Activated gamma-delta T cell (primary cell): ENCODE results near the gene CXorf49B.
"Not testable (repeated sequence)": the region's sequence is repeated elsewhere in the genome, so short reads cannot be mapped to it uniquely, and the experiment has no call there.

Experiments
- DNase-seq: peaks from one replicate; lab custom pipeline; 2025; lab: John Stamatoyannopoulos, UW
- total RNA-seq, 2 donors: gene quantifications; one replicate each; lab custom pipeline; 2026; lab: John Stamatoyannopoulos, UW

Gene CXorf49B
- 0 reads per million in 2 donors for total RNA-seq

DNA sequence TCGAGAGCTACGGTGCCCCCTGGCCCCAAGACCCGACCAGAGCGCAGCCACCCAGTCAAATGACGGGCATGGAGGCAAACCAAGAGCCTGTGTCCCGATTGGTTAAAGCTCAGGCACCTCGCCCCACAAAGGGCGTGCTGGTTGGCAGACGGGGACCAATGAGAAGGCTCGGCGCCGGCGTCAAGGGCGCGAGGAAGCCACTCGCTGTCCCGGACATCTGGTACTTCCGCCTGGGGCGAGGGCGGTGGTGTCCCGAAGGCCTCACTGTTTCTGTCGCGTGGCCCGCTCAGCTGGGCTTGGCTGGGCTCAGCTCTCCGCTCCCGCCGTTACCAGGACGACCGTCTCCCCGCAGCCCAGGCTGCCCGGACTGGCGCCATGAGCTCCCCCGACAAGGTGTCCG is at the start of gene CXorf49B:
TSS of gene CXorf49B (plus strand) at position 301 of the 400 bp plus-strand sequence. CDS start at position 376, 75 bp downstream.
- not testable (repeated sequence) for DNase-seq

DNA sequence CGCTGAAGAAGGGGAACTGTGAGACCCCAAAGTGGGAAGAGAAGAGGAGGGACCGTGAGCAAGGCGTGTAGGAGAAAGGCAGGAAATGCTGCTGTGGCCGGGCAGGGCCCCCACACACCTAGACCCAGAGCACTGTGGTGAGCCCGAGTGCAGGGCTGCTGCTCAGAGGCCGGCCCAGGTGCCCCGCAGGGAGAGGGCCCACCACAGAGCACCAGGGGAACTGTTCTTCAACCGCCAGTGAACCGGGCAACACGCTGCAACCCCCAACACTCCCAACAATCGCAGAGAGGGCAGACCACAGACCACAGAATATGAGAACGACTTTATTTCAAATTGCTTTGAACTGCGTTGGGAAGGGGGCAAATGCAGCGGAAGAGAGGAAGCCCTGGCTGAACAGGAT is 49.1 kb upstream of the CXorf49B start:
- not testable (repeated sequence) for DNase-seq

DNA sequence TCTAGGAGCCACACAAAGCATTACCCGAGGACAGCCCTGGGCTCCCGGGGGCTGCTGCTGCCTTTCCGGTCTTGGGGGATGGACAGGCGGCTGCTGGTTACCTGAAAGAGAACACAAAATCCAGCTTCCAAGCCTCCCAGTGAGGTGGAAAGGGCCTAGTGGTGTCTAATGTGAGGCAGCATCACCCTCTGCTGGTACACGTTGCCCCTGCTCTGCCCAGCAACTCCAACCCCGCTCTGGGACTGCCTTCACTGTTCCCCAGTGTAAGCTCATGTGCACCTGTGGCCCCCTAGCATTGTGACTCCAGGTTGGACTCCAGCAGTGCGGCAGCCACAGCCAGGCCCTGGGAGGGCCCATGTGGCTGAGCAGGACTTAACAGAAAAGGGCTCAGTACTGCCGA is 47.6 kb upstream of the CXorf49B start:
- DNase-seq = not testable (repeated sequence)

DNA sequence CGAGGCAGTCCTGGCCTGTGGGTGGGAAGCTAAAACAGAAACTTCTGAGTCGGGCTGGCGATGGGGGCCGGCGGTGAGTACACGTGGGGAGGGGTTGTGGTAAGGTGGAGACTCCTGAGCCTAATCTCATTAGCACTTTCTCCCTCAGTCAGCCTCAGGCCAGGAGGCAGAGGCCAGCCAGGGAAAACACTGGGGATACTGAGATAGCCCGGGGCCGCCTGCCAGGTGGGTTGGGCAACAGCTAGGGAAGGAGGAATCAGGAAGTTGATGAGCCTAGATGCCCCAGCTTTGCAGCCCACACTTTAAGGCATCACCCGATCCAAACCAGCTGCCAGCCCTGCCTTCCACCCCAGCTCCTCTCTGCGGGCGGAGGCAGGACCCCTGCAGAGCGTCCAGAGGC is 46.8 kb upstream of the CXorf49B start:
- not testable (repeated sequence) for DNase-seq

DNA sequence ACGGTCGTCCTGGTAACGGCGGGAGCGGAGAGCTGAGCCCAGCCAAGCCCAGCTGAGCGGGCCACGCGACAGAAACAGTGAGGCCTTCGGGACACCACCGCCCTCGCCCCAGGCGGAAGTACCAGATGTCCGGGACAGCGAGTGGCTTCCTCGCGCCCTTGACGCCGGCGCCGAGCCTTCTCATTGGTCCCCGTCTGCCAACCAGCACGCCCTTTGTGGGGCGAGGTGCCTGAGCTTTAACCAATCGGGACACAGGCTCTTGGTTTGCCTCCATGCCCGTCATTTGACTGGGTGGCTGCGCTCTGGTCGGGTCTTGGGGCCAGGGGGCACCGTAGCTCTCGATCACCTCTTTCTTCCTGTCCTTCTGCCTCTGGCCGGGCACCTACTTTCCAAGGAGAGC is 45.0 kb upstream of the CXorf49B start, which contains the start of gene CXorf49:
TSS of gene CXorf49 (minus strand) at position 101 of the 400 bp plus-strand sequence. CDS start 134 bp downstream, outside the sequence.
- not testable (repeated sequence) for DNase-seq

DNA sequence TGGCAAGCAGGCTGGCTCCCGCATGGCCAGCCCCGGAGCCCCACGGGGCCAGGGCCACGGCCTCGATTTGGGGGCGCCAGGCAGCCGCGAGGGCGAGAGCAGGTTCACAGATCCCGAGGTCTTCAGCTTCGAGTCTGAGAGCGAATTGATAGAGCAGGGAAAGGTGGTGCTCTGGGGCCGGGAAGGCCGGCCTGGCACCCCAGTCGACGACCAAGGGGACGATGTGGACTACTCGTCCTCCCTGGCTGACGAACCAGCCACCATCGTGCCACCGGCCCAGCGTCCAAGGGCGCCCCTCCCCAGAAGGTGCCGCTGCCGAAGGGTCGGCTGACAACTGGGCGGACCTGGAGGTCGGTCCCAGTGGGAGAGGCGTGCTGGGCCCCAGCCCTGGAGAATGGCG is 44.0 kb upstream of the CXorf49B start:
- not testable (repeated sequence) for DNase-seq

DNA sequence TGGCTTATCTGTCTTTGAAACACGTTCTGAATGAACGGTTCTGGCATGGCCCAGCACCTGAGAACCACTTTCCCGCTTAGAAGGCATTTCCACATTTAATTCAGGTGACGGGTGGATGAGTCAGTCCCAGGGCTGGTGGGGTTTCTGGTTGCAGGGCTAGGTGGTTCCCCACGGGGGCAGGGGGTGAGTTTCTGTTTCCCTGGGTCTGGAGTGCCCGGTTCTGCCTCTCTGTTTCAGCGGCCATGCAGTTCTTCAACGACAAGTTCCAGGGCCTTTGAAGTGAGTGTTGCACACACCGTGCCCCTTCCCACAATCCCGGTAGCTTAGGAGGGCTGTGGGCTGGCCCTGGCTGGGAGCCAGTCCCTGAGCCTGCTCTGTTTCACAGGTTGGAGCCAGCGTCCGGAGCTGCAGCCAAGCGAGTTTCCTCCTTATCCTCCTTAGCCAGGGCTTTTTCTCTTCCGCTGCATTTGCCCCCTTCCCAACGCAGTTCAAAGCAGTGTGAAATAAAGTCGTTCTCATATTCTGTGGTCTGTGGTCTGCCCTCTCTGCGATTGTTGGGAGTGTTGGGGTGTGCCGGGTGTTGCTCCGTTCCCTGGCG is 42.8 kb upstream of the CXorf49B start:
- not testable (repeated sequence) for DNase-seq

DNA sequence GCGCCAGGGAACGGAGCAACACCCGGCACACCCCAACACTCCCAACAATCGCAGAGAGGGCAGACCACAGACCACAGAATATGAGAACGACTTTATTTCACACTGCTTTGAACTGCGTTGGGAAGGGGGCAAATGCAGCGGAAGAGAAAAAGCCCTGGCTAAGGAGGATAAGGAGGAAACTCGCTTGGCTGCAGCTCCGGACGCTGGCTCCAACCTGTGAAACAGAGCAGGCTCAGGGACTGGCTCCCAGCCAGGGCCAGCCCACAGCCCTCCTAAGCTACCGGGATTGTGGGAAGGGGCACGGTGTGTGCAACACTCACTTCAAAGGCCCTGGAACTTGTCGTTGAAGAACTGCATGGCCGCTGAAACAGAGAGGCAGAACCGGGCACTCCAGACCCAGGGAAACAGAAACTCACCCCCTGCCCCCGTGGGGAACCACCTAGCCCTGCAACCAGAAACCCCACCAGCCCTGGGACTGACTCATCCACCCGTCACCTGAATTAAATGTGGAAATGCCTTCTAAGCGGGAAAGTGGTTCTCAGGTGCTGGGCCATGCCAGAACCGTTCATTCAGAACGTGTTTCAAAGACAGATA is 2.4 kb upstream of the CXorf49B start:
- DNase-seq = not testable (repeated sequence)

DNA sequence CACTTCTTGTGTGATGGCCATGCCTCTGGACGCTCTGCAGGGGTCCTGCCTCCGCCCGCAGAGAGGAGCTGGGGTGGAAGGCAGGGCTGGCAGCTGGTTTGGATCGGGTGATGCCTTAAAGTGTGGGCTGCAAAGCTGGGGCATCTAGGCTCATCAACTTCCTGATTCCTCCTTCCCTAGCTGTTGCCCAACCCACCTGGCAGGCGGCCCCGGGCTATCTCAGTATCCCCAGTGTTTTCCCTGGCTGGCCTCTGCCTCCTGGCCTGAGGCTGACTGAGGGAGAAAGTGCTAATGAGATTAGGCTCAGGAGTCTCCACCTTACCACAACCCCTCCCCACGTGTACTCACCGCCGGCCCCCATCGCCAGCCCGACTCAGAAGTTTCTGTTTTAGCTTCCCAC is 1.7 kb downstream of the CXorf49B start:
- not testable (repeated sequence) for DNase-seq

DNA sequence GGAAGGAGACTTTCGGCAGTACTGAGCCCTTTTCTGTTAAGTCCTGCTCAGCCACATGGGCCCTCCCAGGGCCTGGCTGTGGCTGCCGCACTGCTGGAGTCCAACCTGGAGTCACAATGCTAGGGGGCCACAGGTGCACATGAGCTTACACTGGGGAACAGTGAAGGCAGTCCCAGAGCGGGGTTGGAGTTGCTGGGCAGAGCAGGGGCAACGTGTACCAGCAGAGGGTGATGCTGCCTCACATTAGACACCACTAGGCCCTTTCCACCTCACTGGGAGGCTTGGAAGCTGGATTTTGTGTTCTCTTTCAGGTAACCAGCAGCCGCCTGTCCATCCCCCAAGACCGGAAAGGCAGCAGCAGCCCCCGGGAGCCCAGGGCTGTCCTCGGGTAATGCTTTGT is 2.5 kb downstream of the CXorf49B start:
- DNase-seq = not testable (repeated sequence)

DNA sequence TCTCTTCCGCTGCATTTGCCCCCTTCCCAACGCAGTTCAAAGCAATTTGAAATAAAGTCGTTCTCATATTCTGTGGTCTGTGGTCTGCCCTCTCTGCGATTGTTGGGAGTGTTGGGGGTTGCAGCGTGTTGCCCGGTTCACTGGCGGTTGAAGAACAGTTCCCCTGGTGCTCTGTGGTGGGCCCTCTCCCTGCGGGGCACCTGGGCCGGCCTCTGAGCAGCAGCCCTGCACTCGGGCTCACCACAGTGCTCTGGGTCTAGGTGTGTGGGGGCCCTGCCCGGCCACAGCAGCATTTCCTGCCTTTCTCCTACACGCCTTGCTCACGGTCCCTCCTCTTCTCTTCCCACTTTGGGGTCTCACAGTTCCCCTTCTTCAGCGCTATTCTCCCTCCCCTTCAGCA is 4.0 kb downstream of the CXorf49B start:
- DNase-seq = not testable (repeated sequence)

DNA sequence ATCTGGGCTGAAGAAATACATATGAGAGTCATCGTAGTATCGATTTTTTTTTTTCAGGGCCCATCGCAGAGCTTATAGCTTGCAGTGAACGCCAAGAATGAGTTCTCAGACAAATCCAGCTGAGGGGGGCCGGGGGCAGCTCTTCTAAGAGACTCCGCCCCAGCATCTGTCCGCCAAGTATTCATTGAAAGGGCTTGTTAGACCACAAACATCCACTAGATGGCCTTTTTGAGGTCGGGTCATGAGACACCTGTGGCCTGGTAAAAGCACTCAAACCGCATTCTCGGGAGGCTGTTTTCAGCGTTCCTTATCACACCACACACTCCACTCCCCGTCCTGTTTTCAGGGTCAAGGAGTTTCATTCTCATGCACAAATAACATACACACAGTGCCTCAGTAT is 15.2 kb downstream of the CXorf49B start:
- not testable (repeated sequence) for DNase-seq

DNA sequence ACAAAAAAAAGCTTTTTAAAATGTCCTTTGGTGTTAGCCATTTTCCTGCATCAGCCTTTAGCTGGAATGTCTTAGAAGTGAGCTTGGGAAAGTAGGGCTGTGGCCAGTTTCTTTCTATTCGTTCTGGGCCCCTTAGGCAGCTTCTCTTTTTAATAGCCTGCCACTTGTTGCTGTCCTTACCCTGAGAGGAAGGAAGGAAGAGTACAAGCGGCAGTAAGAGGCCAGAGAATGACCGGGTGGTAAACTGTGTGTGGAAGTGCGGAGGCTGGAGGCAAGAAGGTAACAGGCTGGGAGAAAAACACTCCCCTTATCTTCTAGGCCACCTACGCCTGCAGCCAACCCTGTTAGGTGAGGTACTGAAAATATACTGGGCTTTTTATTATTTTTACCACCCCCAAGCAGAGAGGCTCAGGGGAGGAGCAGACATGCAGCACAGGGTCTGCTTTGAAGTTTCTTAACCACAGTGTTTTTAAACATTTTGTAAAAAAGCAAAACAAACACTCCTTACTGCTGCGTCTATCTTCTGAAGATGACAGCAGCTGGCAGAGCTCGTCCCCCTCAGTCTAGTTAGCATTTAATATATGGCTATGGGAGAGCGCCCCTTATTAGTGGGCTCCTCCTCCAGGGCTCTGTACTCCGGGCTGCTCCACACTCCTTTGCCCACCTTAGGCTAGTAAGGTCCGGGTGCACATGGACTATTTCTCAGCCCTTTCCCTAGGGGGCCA is 19.2 kb downstream of the CXorf49B start:
- DNase-seq = not testable (repeated sequence)

DNA sequence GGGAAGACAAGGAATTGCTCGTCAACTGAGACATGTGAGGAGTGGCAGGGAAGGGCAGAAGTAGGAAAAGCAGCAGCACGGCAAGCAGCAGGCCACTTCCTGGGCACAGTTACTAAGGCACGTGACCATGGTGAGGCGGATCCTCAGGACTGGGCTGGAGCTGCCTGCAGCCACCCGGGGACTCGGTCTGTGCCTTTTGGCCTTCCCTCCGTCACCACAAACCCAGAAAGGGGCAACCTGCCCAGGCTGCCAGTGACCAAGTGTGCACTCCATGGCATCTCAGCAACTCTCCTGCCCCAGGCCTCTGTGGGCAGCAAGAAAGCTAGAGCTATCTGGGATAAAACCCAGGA is 19.8 kb downstream of the CXorf49B start:
- not testable (repeated sequence) for DNase-seq

DNA sequence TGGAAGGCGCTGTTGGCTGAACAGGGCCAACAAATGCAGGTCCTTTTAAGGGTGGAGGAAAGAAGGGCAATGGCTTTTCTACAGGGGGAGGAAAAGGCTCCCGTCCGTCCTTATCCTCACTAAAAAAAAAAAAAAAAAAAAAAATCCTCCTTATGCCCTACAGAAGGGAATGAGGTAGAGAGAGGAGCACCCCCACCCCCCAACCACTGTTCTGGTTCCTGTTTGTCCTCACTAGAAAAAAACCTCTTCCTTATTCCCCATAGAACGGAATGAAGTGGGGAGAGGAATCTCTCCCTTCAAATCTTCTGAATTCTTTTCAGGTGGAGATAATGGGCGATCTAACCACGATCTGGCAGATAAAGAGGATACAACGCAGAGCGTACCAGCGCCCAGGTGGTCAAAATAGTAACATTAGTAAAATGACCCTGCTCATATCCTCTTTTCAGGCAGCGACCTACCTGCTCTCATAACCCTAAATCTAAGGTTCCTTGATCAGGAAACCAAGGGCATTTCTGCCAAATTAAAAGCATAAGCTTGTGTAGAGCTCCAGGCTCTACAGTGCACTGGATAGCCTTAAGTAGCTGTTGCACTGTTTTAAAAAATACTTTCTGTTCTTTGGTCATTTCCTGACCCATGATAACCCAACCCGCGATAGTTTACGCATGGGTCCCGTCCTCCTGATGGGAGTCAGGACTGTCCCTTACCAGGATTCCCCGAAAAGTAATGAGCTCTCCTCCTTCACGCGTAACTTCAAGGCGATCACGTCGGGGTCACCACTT is 20.6 kb downstream of the CXorf49B start:
- not testable (repeated sequence) for DNase-seq

DNA sequence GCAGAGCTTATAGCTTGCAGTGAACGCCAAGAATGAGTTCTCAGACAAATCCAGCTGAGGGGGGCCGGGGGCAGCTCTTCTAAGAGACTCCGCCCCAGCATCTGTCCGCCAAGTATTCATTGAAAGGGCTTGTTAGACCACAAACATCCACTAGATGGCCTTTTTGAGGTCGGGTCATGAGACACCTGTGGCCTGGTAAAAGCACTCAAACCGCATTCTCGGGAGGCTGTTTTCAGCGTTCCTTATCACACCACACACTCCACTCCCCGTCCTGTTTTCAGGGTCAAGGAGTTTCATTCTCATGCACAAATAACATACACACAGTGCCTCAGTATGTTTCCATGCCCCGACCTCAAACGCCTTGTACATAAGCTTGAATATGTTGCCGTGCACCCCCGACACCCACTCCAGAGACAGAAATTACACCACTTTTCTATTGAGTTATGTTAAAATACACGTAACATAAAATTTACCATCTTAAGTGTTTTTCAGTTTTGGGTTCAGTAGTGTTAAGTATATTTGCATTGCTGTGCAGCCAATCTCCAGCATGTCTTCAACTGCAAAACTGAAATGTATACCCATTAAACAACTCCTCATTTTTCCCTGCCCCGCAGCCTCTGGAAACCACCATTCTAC is 21.3 kb downstream of the CXorf49B start:
- DNase-seq = not testable (repeated sequence)

DNA sequence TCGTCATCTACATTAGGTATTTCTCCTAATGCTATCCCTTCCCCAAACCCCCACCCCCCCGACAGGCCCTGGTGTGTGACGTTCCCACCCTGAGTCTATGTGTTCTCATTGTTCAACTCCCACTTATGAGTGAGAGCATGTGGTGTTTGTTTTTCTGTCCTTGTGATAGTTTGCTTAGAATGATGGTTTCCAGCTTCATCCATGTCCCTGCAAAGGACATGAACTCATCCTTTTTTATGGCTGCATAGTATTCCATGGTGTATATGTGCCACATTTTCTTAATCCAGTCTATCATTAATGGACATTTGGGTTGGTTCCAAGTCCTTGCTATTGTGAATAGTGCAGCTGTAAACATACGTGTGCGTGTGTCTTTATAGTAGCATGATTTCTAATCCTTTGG is 43.3 kb downstream of the CXorf49B start:
- DNase-seq = not testable (repeated sequence)

DNA sequence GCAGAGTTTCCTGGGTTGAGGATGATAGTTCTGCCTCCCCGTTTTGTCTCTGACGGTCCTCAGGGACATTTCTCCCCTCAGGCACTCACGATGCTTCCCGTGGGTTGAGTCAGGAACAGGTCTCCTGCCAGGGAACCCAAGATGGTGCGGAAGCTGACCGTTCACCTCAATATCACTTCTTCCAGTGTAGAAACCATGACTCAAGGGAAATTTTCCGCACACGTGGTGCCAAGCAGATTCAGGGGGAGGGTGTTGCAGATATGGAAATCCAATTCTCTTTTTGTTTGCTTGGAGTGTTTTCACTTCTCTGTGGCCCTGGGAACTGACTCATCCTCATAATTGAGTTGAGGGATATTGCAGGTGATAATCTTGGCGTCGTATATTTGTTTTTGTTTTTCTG is 46.7 kb downstream of the CXorf49B start:
- no peak for DNase-seq

DNA sequence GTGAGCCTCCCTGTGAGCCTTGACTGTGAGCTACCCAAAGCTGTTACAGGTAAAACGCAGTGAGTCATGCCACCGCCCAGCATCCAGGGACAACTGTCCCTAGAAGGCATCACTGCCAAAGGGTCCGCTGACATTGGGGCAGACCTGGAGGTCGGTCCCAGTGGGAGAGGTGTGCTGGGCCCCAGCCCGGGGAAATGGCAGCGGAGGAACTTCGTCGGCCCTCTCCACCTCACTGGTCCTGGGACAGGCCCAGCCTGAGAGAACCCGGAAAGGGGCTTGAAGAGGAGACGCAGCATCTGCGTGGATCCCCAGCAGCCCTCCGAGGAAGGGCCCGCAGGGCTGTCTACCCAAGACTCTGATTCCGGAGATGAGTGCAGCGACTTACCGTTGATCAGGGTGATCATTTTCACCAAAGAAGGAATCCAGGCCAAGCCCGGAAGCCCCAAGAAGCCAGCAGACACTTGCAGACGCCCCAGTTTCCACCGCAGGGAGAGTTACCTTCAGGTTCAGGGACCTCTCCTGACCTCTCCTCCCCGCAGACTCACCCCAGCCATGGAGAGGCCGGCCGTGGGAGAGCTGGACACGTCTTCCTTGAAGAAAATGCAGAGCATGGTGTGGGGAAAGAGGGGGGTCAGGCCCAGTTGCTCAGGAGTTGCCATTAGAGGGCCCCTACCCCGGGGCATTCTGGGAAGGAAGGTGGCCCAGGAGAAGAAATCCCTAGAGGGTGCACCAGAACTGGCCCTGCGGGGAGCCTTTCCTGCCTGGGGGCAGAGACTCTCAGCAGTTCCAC is 51.2 kb downstream of the CXorf49B start:
- DNase-seq = no peak

DNA sequence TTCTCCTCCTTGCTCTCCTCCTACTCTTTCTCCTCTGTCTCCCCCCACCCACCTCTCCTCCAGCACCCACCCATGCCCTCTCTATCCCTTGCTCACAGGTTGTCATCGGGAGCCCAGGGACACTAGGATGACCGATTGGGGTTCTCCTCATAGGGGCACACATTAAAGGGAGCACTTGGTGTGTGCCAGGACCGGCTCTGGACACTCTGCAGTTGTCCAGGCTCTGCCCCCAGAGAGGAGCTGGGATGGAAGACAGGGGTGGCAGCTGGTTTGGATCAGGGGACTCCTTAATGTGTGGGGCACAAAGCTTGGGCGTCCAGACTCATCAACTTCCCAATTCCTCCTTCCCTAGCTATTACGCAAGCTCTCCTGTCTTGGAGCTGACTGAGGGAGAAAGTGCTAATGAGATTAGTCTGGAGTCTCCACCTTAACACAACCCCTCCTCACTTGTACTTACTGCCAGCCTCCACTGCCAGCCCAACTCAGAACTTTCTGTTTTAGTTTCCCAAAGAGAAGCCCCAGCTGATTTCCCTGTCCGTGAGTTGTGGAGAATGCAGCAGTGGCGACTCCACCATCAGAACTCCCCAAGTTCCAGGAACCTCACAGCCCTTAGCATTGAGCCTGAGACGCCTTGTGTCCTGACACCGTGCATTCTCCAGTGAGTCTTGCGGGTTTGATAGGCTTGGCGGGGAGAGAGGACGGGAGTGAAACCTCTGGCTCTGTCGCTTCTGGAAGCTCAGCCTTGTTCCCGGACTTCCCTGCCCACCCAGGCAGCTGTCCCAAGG is 52.2 kb downstream of the CXorf49B start:
- no peak for DNase-seq
